OCI-LY1 (cell line): ENCODE measurements around the gene ASPDH.

Experiments used
- CTCF ChIP-seq: fragments of 200-600 bp; sonication (generic), shearing (Covaris generic); IDR thresholded peaks from 2 replicates; pipeline ENCODE4 v1.5.1; 2017; ENCODE audit warnings: mild to moderate bottlenecking, antibody characterized with exemption, low read length, moderate library complexity, mixed read lengths
- EZH2 ChIP-seq: fragments of 200-600 bp; sonication (generic), shearing (Covaris generic); IDR thresholded peaks from 2 replicates; pipeline ENCODE4 v1.8.0; 2017; ENCODE audit warnings: borderline replicate concordance, mixed run types, mild to moderate bottlenecking, antibody characterized with exemption, low read length, moderate library complexity, mixed read lengths

DNA sequence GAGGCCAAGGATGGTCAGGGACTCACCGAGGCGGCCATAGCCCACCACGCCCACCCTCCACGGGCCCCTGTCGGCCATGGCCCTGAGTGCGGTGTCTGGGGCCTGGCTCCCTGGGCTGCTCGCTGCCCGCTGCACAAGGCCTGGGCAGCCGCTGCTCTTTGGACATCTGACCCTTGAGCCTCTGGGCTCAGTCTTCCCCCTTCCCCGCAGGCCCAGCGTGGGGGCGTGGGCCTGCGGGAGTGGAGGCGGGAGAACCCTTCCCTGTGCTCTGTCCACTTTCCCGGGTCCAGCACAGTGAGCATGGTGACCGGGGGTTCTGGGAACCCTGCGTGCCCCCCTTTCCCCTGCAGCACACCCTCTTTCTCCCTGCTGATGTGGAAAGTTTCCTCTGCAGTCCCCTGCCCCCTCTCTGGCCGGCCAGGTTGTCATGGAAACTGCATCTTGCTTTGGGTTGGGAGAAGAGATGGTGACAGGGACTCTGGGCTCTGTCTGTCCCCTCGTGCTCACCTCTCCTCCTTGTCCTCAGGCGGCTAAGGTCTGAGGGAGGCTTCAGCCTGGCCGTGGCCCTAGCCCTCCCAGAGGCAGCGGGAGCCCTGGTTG lies at the start of gene ASPDH:
- TF ChIP-seq EZH2 (no peak), CTCF (no peak)
